Panc1 (cell line): ENCODE data around the gene NAPSA. TPM values are rescaled to one million over a fixed set of nuclear protein-coding genes. Genes with fewer than 3 reads are reported as not detected.

ENCODE experiments used
- ATAC-seq: fragments of 200-7000 bp; cut with Tn5 transposase; 2 replicates; pipeline ENCODE4 v1.9.1; 2020; ENCODE audit warnings: mild to moderate bottlenecking, moderate library complexity
- BruUV-seq: library from RNA; stranded (reverse); fragments of 400-500 nt; replicated peaks from 2 replicates; lab custom pipeline; 2021; lab: Mats Ljungman, UMichigan
- CTCF ChIA-PET: fragments of 300-600 bp; sonication (Branson Sonifier 250); formaldehyde crosslinking; loops from one replicate; lab custom pipeline; 2022; ENCODE audit warnings: antibody characterized with exemption; lab: Charles Lee
- POLR2A ChIA-PET: fragments of 300-600 bp; sonication (Branson Sonifier 250); formaldehyde crosslinking; loops from one replicate; lab custom pipeline; 2022; ENCODE audit warnings: antibody characterized with exemption; lab: Charles Lee
- DNase-seq: peaks from one replicate; pipeline ENCODE4 v3.0.0-alpha.2; 2010; ENCODE audit warnings: low read depth, low spot score
- H3K27ac ChIP-seq: 2 replicates; pipeline ENCODE4 v1.5.1; 2011; ENCODE audit warnings: mild to moderate bottlenecking, low read length, inconsistent platforms
- H3K27me3 ChIP-seq: fragments of 200-500 bp; sonication (Bioruptor generic); 2 replicates; pipeline ENCODE4 v1.6.0; 2014; ENCODE audit warnings: low read length, inconsistent platforms; ENCODE audit not compliant: control insufficient read depth, insufficient read depth
- H3K36me3 ChIP-seq: fragments of 200-500 bp; sonication (Bioruptor generic); 2 replicates; pipeline ENCODE4 v1.5.1; 2014; ENCODE audit warnings: inconsistent platforms, mild to moderate bottlenecking, low read length, moderate library complexity; ENCODE audit not compliant: control insufficient read depth, insufficient read depth
- H3K4me1 ChIP-seq: 2 replicates; pipeline ENCODE4 v1.5.1; 2011; ENCODE audit warnings: inconsistent platforms, mild to moderate bottlenecking, low read length, moderate library complexity; ENCODE audit not compliant: control insufficient read depth, insufficient read depth
- H3K4me3 ChIP-seq, 2 experiments: 2 replicates each; pipeline ENCODE4 v1.5.1; 2011 to 2012; ENCODE audit warnings: low read depth in 2 of 2, low read length in 2 of 2, mild to moderate bottlenecking in 2 of 2, inconsistent platforms in 1 of 2, moderate library complexity in 1 of 2
- H3K9me3 ChIP-seq: fragments of 200-500 bp; sonication (Bioruptor generic); 2 replicates; pipeline ENCODE4 v1.5.1; 2014; ENCODE audit warnings: low read depth, mild to moderate bottlenecking, inconsistent platforms, low read length, moderate library complexity; ENCODE audit not compliant: control insufficient read depth, insufficient read depth
- CTCF ChIP-seq: fragments of 450-650 bp; IDR thresholded peaks from 2 replicates; pipeline ENCODE4 v1.5.1; 2017; ENCODE audit warnings: mild to moderate bottlenecking
- POLR2AphosphoS5 ChIP-seq: IDR thresholded peaks from 2 replicates; pipeline ENCODE4 v1.6.1; 2012; ENCODE audit warnings: mild to moderate bottlenecking, low read depth, low read length, moderate library complexity
- REST ChIP-seq, 2 experiments: IDR thresholded peaks; 2 replicates each; pipeline ENCODE4 v1.6.1; 2011 to 2012; ENCODE audit warnings: low read depth in 2 of 2, control low read depth in 1 of 2, low read length in 1 of 2, mild to moderate bottlenecking in 1 of 2, moderate library complexity in 1 of 2; ENCODE audit not compliant: insufficient read depth in 1 of 2
- SIN3A ChIP-seq: IDR thresholded peaks from 2 replicates; pipeline ENCODE4 v1.6.1; 2012; ENCODE audit warnings: low read depth, mild to moderate bottlenecking, low read length, moderate library complexity, borderline replicate concordance; ENCODE audit not compliant: insufficient read depth
- TCF7L2 ChIP-seq: IDR thresholded peaks from 2 replicates; pipeline ENCODE4 v1.6.1; 2011; ENCODE audit warnings: mild to moderate bottlenecking, low read depth, low read length, inconsistent platforms
- in situ Hi-C: cut with HindIII; loops from 2 replicates; pipeline ENCODE4 v1.10.0; 2016; ENCODE audit warnings: low sequenced_read_pairs, low pct_unique_long_range_greater_than_20kb
- intact Hi-C: fragments of 100-400 bp; cut with micrococcal nuclease; formaldehyde crosslinking; loops from one replicate; pipeline ENCODE4 v1.10.0; 2022; ENCODE audit not compliant: unreplicated experiment
- total RNA-seq: library from RNA; stranded (reverse); gene quantifications from one replicate; pipeline ENCODE4 v1.2.1, GENCODE V29; 2021; ENCODE audit not compliant: unreplicated experiment

Gene NAPSA
- total RNA-seq, 1 experiment from 2014 or later: 2.5 TPM

GRCh38 chr19:50380751-50381151 is 15.3 kb upstream of the NAPSA start:
- Histone ChIP-seq H3K27me3 (no peaks in the 10 kb centered on the region), H3K4me3 (no peak overlapping the region), H3K4me1 (peaks cover 4% of the 10 kb centered on the region), H3K36me3 (no peaks in the 10 kb centered on the region), H3K9me3 (no peaks in the 10 kb centered on the region), H3K27ac (no peak overlapping the region)
- BruUV-seq: no TSS peak
- POLR2A ChIA-PET: no interaction called here
- CTCF ChIA-PET: no interaction called here
- no peak for DNase-seq
- no peak for ATAC-seq
- intact Hi-C loops: no loop called here
- TF ChIP-seq CTCF (no peak), SIN3A (no peak), TCF7L2 (no peak), POLR2AphosphoS5 (no peak), REST (IDR thresholded peaks at IDR 0.05; ENCODE audit: insufficient read depth in 1 of 2, low read depth in 2 of 2, low read length in 1 of 2) (no peak)
- in situ Hi-C loops: no loop called here

- intact Hi-C loops: no loop called here
- DNase-seq (no peak), ATAC-seq (no peak)
- H3K27ac ChIP-seq: no peak overlapping the region
- no peak overlapping the region for H3K4me3 ChIP-seq
- ChIA-PET CTCF (no interaction called here), POLR2A (no interaction called here)
- no peaks in the 10 kb centered on the region for H3K36me3 ChIP-seq
- in situ Hi-C loops: no loop called here
- no peaks in the 10 kb centered on the region for H3K9me3 ChIP-seq
- peaks cover 4% of the 10 kb centered on the region for H3K4me1 ChIP-seq
- no peaks in the 10 kb centered on the region for H3K27me3 ChIP-seq
- no TSS peak for BruUV-seq
- TF ChIP-seq TCF7L2: no peak
- no peak for TF ChIP-seq REST (IDR thresholded peaks at IDR 0.05; ENCODE audit: insufficient read depth in 1 of 2, low read depth in 2 of 2, low read length in 1 of 2)
- no peak for TF ChIP-seq CTCF
- no peak for TF ChIP-seq SIN3A
- no peak for TF ChIP-seq POLR2AphosphoS5
Measured at GRCh38 chr19:50380137-50380536, 14.7 kb upstream of the NAPSA start.
